Endothelial cell of umbilical vein (primary cell): ENCODE data around the gene PTPRQ. TPM values are rescaled to one million over a fixed set of nuclear protein-coding genes. Genes with fewer than 3 reads are reported as not detected.

ENCODE experiments used
- BruUV-seq: library from RNA; stranded (reverse); fragments of 400-500 nt; replicated peaks from 2 replicates; lab custom pipeline; 2021; lab: Mats Ljungman, UMichigan
- CTCF ChIA-PET: fragments of 300-600, 350-600 bp; sonication (Branson Sonifier 250); formaldehyde crosslinking; loops from one replicate; lab custom pipeline; 2021; ENCODE audit warnings: antibody characterized with exemption, inconsistent platforms; lab: Charles Lee
- POLR2A ChIA-PET: fragments of 300-600, 350-600 bp; sonication (Branson Sonifier 250); formaldehyde crosslinking; loops from one replicate; lab custom pipeline; 2021; ENCODE audit warnings: antibody characterized with exemption, inconsistent platforms; lab: Charles Lee
- DNase-seq: peaks from one replicate; pipeline ENCODE4 v3.0.0-alpha.2; 2011; ENCODE audit warnings: low read depth, low spot score
- FAIRE-seq: peaks from 2 replicates; lab custom pipeline; 2011; peaks lifted over from hg19 to GRCh38; lab: Jason Lieb, UNC
- H2AFZ ChIP-seq: 2 replicates; pipeline ENCODE4 v1.6.0; 2012; ENCODE audit warnings: low read depth, low read length, control low read depth, inconsistent platforms
- H3K27ac ChIP-seq: 2 replicates; pipeline ENCODE4 v1.5.1; 2011; ENCODE audit warnings: low read depth, mild to moderate bottlenecking, control low read depth, low read length, moderate library complexity; ENCODE audit not compliant: insufficient read depth
- H3K27me3 ChIP-seq, 2 experiments: 2 replicates each; pipeline versions ENCODE4 v1.6.0 to v1.6.1; 2011; ENCODE audit warnings: low read length in 2 of 2, mixed read lengths in 1 of 2; ENCODE audit not compliant: control insufficient read depth in 2 of 2, insufficient read depth in 2 of 2
- H3K36me3 ChIP-seq, 2 experiments: 2 replicates in 1 of 2; 3 replicates in 1 of 2; pipeline ENCODE4 v1.5.1; 2011; ENCODE audit warnings: low read length in 2 of 2, mild to moderate bottlenecking in 1 of 2, moderate library complexity in 1 of 2; ENCODE audit not compliant: control insufficient read depth in 2 of 2, insufficient read depth in 2 of 2; ENCODE audit errors: extremely low read depth in 1 of 2
- H3K4me1 ChIP-seq: 3 replicates; pipeline ENCODE4 v1.5.1; 2011; ENCODE audit warnings: mild to moderate bottlenecking, low read length; ENCODE audit not compliant: control insufficient read depth, insufficient read depth; ENCODE audit errors: extremely low read depth
- H3K4me2 ChIP-seq: 2 replicates; pipeline ENCODE4 v1.6.1; 2011; ENCODE audit warnings: low read length, control low read depth, mixed read lengths; ENCODE audit not compliant: insufficient read depth
- H3K4me3 ChIP-seq, 3 experiments: fragments of 200-600 bp in 1 of 3; sonication (generic), shearing (Covaris generic) in 1 of 3; replicated peaks in 1 of 3; 2 replicates each; pipeline ENCODE4 v1.5.1; 2011 to 2016; ENCODE audit warnings: control low read depth in 3 of 3, low read length in 3 of 3, mild to moderate bottlenecking in 2 of 3, inconsistent platforms in 1 of 3, low read depth in 1 of 3, moderate library complexity in 1 of 3; ENCODE audit not compliant: insufficient read depth in 1 of 3
- H3K79me2 ChIP-seq: 2 replicates; pipeline ENCODE4 v1.6.0; 2012; ENCODE audit warnings: low read length, inconsistent platforms; ENCODE audit not compliant: control insufficient read depth, insufficient read depth
- H3K9ac ChIP-seq: replicated peaks from 2 replicates; pipeline ENCODE3; 2011; ENCODE audit warnings: low read length, control low read depth; ENCODE audit not compliant: insufficient read depth; ENCODE audit errors: extremely low read depth
- H3K9me1 ChIP-seq: replicated peaks from 3 replicates; pipeline ENCODE4 v1.6.0; 2011; ENCODE audit warnings: mild to moderate bottlenecking, low read length; ENCODE audit not compliant: control insufficient read depth, insufficient read depth; ENCODE audit errors: extremely low read depth
- H3K9me3 ChIP-seq: replicated peaks from 2 replicates; pipeline ENCODE4 v1.5.1; 2012; ENCODE audit warnings: low read length, inconsistent platforms; ENCODE audit not compliant: control insufficient read depth, insufficient read depth
- H4K20me1 ChIP-seq: replicated peaks from 2 replicates; pipeline ENCODE3; 2011; ENCODE audit warnings: mild to moderate bottlenecking, low read length; ENCODE audit not compliant: control insufficient read depth, insufficient read depth; ENCODE audit errors: extremely low read depth
- EZH2 ChIP-seq: IDR thresholded peaks from 2 replicates; pipeline ENCODE4 v1.6.1; 2012; ENCODE audit warnings: borderline replicate concordance, low read depth, mild to moderate bottlenecking, moderate library complexity, low read length, inconsistent platforms; ENCODE audit not compliant: severe bottlenecking
- FOS ChIP-seq: IDR thresholded peaks from 2 replicates; pipeline ENCODE4 v1.6.1; 2011; ENCODE audit warnings: mild to moderate bottlenecking, low read length, moderate library complexity, borderline replicate concordance; ENCODE audit not compliant: insufficient read depth
- GATA2 ChIP-seq: IDR thresholded peaks from 2 replicates; pipeline ENCODE4 v1.7.0; 2011; ENCODE audit warnings: low read depth, mild to moderate bottlenecking, moderate library complexity, mixed read lengths, low read length; ENCODE audit not compliant: insufficient read length, insufficient read depth
- JUN ChIP-seq: IDR thresholded peaks from 2 replicates; pipeline ENCODE4 v1.6.1; 2011; ENCODE audit warnings: borderline replicate concordance, low read depth; ENCODE audit not compliant: insufficient read length, insufficient read depth
- MYC ChIP-seq: IDR thresholded peaks from one replicate; pipeline ENCODE4 v1.6.1; 2011; ENCODE audit warnings: mild to moderate bottlenecking, low read depth, low read length
- POLR2A ChIP-seq: IDR thresholded peaks from 2 replicates; pipeline ENCODE4 v1.6.1; 2012; ENCODE audit warnings: low read depth, mild to moderate bottlenecking, control low read depth, low read length
- POLR2AphosphoS5 ChIP-seq: IDR thresholded peaks from 2 replicates; pipeline ENCODE4 v1.6.1; 2012; ENCODE audit warnings: low read depth, mild to moderate bottlenecking, control low read depth, low read length, moderate library complexity; ENCODE audit not compliant: insufficient read depth
- dilution Hi-C: fragments of 300-500 bp; cut with MboI; formaldehyde crosslinking; loops from one replicate; pipeline ENCODE4 v1.15.0; 2019; ENCODE audit warnings: low sequenced_read_pairs; ENCODE audit not compliant: extremely low pct_ligation_motif_present
- intact Hi-C: fragments of 100-400 bp; cut with micrococcal nuclease; formaldehyde crosslinking; loops from one replicate; pipeline ENCODE4 v1.10.0; 2022
- polyA plus RNA-seq, 4 experiments: library from polyadenylated mRNA; depleted of rRNA in 3 of 4; stranded (reverse) in 3 of 4; unstranded in 1 of 4; fragments of >200 nt; gene quantifications; 2 replicates each; pipeline versions ENCODE4 v1.2.1 to v1.2.3, GENCODE V29; 2011 to 2012; ENCODE audit warnings: missing spikeins in 1 of 4
- total RNA-seq: library from RNA; stranded (reverse); gene quantifications from 2 replicates; pipeline ENCODE4 v1.2.3, GENCODE V29; 2021
- TF ChIP-seq, protein P1 (sequence below): IDR thresholded peaks from 2 replicates; pipeline ENCODE4 v1.6.1; 2011; ENCODE audit not compliant: insufficient read depth, insufficient read length
- TF ChIP-seq, protein P2 (sequence below), 2 donors: IDR thresholded peaks; 1 replicate in 1 of 2; 2 replicates in 1 of 2; pipeline ENCODE4 v1.5.1; 2011; ENCODE audit warnings: low read length in 2 of 2, mild to moderate bottlenecking in 2 of 2, moderate library complexity in 2 of 2, control low read depth in 1 of 2, inconsistent platforms in 1 of 2, low read depth in 1 of 2; ENCODE audit not compliant: insufficient read depth in 1 of 2; ENCODE audit errors: extremely low read depth in 1 of 2

PTPRQ gene
- total and polyA plus RNA-seq, 2 donors (not counting 3 experiments of a cell fraction or from before 2014, with no cell fraction given), result not detected

DNA sequence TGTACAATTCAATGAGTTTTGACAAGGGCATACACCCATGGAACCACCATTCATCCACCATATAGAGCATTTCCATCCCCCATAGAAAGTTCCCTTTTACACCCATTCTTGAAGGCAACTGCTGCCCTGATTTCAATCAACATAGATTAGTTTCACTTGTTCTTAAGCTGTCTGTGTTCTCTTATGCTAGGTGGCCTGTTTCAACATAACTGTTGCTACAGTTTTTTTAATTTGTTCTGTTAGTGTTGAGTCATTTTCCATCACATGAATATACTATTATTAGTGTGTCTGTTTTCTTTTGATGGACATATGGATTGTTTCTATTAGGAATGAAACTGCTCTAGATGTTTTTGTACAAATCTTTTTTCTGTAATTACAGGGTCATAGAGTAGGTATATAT is 123.4 kb downstream of the PTPRQ start:
- TF ChIP-seq, protein P1, sequence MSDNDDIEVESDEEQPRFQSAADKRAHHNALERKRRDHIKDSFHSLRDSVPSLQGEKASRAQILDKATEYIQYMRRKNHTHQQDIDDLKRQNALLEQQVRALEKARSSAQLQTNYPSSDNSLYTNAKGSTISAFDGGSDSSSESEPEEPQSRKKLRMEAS, result no peak
- TF ChIP-seq POLR2AphosphoS5 (no peak), JUN (no peak), MYC (no peak), GATA2 (no peak), EZH2 (no peak), FOS (no peak), POLR2A (no peak)
- TF ChIP-seq, protein P2, sequence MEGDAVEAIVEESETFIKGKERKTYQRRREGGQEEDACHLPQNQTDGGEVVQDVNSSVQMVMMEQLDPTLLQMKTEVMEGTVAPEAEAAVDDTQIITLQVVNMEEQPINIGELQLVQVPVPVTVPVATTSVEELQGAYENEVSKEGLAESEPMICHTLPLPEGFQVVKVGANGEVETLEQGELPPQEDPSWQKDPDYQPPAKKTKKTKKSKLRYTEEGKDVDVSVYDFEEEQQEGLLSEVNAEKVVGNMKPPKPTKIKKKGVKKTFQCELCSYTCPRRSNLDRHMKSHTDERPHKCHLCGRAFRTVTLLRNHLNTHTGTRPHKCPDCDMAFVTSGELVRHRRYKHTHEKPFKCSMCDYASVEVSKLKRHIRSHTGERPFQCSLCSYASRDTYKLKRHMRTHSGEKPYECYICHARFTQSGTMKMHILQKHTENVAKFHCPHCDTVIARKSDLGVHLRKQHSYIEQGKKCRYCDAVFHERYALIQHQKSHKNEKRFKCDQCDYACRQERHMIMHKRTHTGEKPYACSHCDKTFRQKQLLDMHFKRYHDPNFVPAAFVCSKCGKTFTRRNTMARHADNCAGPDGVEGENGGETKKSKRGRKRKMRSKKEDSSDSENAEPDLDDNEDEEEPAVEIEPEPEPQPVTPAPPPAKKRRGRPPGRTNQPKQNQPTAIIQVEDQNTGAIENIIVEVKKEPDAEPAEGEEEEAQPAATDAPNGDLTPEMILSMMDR (IDR thresholded peaks at IDR 0.05; ENCODE audit: extremely low read depth in 1 of 2, insufficient read depth in 1 of 2, low read depth in 1 of 2, low read length in 2 of 2), result no peak
- no peak overlapping the region for H3K27ac ChIP-seq
- no peak for FAIRE-seq

More for the DNA sequence above, 123.4 kb downstream of the PTPRQ start:
- Histone ChIP-seq H3K9me1 (no peaks in the 10 kb centered on the region), H3K9ac (no peak overlapping the region), H3K4me2 (no peak overlapping the region), H3K4me3 (no peak overlapping the region), H3K79me2 (no peaks in the 10 kb centered on the region), H3K27me3 (no peaks in the 10 kb centered on the region), H3K4me1 (no peaks in the 10 kb centered on the region), H4K20me1 (no peaks in the 10 kb centered on the region), H3K9me3 (no peaks in the 10 kb centered on the region), H3K36me3 (no peaks in the 10 kb centered on the region), H2AFZ (no peak overlapping the region)
- no peak for DNase-seq
- ChIA-PET CTCF (interaction anchor here (1.0 to 2.5 kb wide), 2 partner anchors 8 to 13 kb away, joined by 3 to 6 read pairs; no protein-coding TSS in a partner anchor), POLR2A (no interaction called here)
- intact Hi-C loops (no loop called here), dilution Hi-C loops (no loop called here)
- BruUV-seq, result no TSS peak
